Measurements from ENCODE around the gene MPC1. TPM values are rescaled to one million over a fixed set of nuclear protein-coding genes. Genes with fewer than 3 reads are reported as not detected.

The MPC1 gene
- total RNA-seq, 6 experiments from 2014 or later = 102 to 298 (median 180) TPM

DNA sequence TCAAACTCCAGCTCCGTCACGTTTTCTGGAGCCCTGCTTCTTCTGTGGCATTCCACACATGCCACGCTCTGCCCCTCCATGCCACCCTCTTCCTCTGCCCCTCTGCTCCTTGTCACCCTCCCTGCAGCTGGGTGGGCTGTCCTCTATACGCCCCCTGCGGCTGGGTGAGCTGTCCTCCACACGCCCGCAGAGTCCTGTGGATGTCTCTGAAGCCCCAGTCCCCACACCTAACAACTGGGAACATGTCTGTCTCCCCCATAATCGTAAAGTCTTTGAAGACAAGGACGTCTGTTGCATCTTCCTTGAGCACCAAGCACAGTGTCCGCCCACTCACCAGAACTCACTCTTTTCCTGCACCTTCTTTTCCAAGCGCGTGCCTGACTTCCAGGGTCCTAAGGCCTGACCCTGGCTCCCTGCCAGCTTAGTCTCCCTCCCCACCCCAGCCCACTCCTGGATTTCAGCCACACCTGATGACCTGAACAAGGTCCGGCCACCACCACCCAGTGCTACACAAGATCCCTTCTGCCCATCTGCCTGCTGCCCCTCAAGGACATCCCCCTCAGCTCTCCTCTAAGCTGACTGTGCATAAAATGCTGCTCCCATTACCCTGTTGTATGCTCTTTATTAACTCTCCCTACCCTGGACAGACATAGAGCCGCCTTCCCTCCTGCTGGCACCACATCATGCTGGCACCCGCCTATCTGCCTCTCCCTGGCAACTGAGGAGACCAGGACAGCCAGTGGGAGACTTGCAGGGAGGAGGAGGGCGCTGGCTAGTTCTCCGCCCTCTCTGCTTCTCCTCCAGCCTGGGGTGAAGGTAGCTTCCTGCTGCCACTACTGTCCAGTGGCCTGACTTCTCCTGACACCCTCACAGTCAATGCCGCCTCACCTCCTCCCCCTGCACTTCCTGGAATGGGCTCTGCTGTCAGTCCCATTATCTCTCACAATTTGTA, 63.8 kb downstream of the MPC1 start:
- Histone ChIP-seq H3K27me3 (no peaks in the 10 kb centered on the region), H3K36me3 (peaks cover 0 to 24% (median 7%) of the 10 kb centered on the region in 4 donors), H3K9me3 (no peaks in the 10 kb centered on the region), H3K4me1 (no peaks in the 10 kb centered on the region), H3K27ac (no peak overlapping the region), H3K4me3 (no peak overlapping the region)
- DNase-seq = no peak
- 86% methylated on average over 16 of the region's 18 CpGs for WGBS (ENCODE audit: insufficient coverage, low coverage, low lambda C conversion rate, missing lambda C conversion rate)
- TF ChIP-seq, protein P1, sequence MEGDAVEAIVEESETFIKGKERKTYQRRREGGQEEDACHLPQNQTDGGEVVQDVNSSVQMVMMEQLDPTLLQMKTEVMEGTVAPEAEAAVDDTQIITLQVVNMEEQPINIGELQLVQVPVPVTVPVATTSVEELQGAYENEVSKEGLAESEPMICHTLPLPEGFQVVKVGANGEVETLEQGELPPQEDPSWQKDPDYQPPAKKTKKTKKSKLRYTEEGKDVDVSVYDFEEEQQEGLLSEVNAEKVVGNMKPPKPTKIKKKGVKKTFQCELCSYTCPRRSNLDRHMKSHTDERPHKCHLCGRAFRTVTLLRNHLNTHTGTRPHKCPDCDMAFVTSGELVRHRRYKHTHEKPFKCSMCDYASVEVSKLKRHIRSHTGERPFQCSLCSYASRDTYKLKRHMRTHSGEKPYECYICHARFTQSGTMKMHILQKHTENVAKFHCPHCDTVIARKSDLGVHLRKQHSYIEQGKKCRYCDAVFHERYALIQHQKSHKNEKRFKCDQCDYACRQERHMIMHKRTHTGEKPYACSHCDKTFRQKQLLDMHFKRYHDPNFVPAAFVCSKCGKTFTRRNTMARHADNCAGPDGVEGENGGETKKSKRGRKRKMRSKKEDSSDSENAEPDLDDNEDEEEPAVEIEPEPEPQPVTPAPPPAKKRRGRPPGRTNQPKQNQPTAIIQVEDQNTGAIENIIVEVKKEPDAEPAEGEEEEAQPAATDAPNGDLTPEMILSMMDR (IDR thresholded peaks at IDR 0.05) = no peak
- ATAC-seq = peak in 1 of 4 donors; percentile 17
- intact Hi-C loops (cut with DNase I) = loop anchor here in 1 of 2 donors (10.0 kb wide), 1 partner anchor 76 kb away; no protein-coding TSS in a partner anchor

DNA sequence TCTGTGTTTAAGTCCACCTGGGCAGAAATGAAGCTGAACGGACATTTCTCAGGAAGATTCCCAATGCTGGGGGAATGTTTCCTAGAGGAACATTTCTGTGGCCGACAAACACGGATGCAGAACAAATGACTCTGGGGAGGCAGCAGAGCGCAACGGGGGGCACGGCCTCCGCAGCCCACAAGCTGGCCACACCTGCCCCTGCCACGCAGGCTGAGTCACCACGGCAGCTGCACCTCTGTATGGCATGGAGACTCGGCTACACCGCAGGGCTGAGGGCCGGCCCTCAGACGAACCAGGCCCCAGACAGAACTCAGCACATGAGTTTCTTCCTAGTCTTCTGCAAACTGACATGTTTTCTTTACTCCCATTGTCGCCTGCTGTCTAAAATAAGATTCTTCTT, 64.5 kb downstream of the MPC1 start:
- no peak for ATAC-seq
- no peaks in the 10 kb centered on the region for H3K4me1 ChIP-seq
- intact Hi-C loops (cut with DNase I) = loop anchor here in 1 of 2 donors (10.0 kb wide), 1 partner anchor 77 kb away; no protein-coding TSS in a partner anchor
- H3K27ac ChIP-seq = no peak overlapping the region
- H3K9me3 ChIP-seq = no peaks in the 10 kb centered on the region
- H3K27me3 ChIP-seq = no peaks in the 10 kb centered on the region
- no peak for DNase-seq
- H3K36me3 ChIP-seq = peaks cover 0 to 21% (median 4%) of the 10 kb centered on the region in 4 donors
- no peak for TF ChIP-seq POLR2A (IDR thresholded peaks at IDR 0.05)
- 73% methylated on average over 5 of the region's 14 CpGs for WGBS (ENCODE audit: insufficient coverage, low coverage, low lambda C conversion rate, missing lambda C conversion rate)
- no peak overlapping the region for H3K4me3 ChIP-seq

DNA sequence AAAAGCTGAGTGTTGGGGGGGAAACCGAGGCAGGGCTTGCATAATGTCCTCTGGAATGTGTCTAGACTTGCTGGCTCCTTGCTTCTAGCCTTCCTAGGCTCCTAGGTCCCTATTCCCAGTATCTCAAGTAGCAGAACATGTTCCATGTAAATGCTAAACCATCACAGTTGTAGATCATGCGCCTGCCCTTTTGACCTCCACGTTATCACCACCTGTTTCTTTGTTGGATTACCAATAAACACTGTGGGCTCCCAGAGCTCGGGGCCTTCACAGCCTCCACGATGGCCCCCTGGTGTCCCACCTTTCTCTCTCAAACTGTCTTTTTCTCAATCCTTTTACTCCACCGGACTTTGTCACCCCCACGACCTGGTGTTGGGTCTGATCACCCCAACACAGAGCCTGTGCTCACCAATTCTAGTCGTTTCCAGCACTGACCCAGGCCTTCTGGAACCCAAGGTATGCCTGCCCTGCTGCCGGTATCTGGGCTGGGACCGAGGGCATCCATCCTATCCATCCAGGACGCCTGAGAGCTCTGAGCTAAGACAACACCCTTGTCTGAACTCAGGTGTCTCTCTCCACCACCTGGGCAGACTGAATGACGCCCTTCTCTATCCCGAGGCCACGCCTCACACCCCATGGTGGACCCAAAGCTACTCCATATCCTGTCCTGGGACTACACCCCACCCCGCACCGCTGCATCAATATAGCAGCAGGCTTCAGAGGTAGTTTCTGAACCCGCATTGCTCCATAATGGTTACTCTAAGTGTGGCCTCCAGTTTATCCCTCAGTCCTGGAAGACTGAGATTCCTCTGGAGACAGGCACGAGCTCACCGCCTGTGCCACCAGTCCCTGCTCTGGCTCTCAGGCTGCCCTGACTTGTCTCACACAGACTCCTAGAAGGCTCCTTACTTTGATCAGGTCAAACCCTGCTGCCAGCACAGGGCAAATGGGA, 65.2 kb downstream of the MPC1 start:
- Histone ChIP-seq H3K9me3 (no peaks in the 10 kb centered on the region), H3K36me3 (peaks cover 0 to 17% (median 4%) of the 10 kb centered on the region in 4 donors), H3K27ac (no peak overlapping the region), H3K4me1 (no peaks in the 10 kb centered on the region), H3K27me3 (no peaks in the 10 kb centered on the region), H3K4me3 (no peak overlapping the region)
- DNase-seq (no peak), ATAC-seq (peak in 1 of 4 donors; percentile 22)
- TF ChIP-seq, protein P1 (IDR thresholded peaks at IDR 0.05) = no peak
- no peak for TF ChIP-seq POLR2A (IDR thresholded peaks at IDR 0.05)
- 77% methylated on average over 12 of the region's 19 CpGs for WGBS (ENCODE audit: insufficient coverage, low coverage, low lambda C conversion rate, missing lambda C conversion rate)
- intact Hi-C loops (cut with DNase I) = loop anchor here in 1 of 2 donors (10.0 kb wide), 1 partner anchor 77 kb away; no protein-coding TSS in a partner anchor

DNA sequence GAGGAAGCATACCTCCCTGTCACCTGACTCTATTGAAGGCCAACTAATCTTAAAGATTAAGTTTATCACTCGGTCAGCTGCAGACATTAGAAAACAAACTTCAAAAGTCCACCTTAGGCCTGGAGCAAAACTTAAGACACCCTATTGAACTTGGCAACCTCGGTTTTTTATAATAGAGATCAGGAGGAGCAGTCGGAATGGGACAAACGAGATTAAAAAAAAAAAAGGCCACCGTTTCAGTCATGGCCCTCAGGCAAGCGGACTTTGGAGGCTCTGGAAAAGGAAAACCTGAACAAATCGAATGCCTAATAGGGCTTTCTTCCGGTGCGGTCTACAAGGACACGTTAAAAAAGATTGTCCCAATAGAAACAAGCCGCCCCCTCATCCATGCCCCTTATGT, 67.3 kb downstream of the MPC1 start:
- no peak overlapping the region for H3K4me3 ChIP-seq
- intact Hi-C loops (cut with DNase I) = loop anchor here in 1 of 2 donors (10.0 kb wide), 1 partner anchor 79 kb away; no protein-coding TSS in a partner anchor
- TF ChIP-seq, protein P1 (IDR thresholded peaks at IDR 0.05) = no peak
- no peak for TF ChIP-seq POLR2A (IDR thresholded peaks at IDR 0.05)
- no peaks in the 10 kb centered on the region for H3K27me3 ChIP-seq
- H3K36me3 ChIP-seq = peaks cover 0 to 5% (median 0%) of the 10 kb centered on the region in 4 donors
- ATAC-seq = no peak
- DNase-seq = no peak
- H3K9me3 ChIP-seq = no peaks in the 10 kb centered on the region
- no peaks in the 10 kb centered on the region for H3K4me1 ChIP-seq
- H3K27ac ChIP-seq = no peak overlapping the region
- WGBS (ENCODE audit: insufficient coverage, low coverage, low lambda C conversion rate, missing lambda C conversion rate) = 74% methylated on average over 8 of the region's 11 CpGs

Other genes starting within 250 kb of the MPC1 start
- not detected for gene TBXT, start 215.1 kb downstream of the MPC1 start, total RNA-seq
- 1 to 10 TPM in 4 of 6 experiments, under 1 TPM in 2; 0.39 to 3.6 (median 1.6) TPM for gene PRR18, start 74.5 kb downstream of the MPC1 start, total RNA-seq
- gene SFT2D1, start 40.4 kb downstream of the MPC1 start, total RNA-seq = 10 to 100 TPM in 5 of 6 experiments, 1 to 10 TPM in 1; 6.7 to 14.0 (median 12.8) TPM
- gene RAMACL, start 203.7 kb upstream of the MPC1 start, total RNA-seq = 1 to 10 TPM in 2 of 6 experiments, under 1 TPM in 4; 0.19 to 1.4 (median 0.65) TPM
- 10 to 100 TPM in 3 of 6 experiments, 1 to 10 TPM in 3; 6.4 to 18.1 (median 11.1) TPM for gene RPS6KA2, start 244.3 kb upstream of the MPC1 start, total RNA-seq

Measured in right lobe of liver (tissue), 6 donors.